ENCODE measurements around the gene VILL. TPM values are rescaled to one million over a fixed set of nuclear protein-coding genes. Genes with fewer than 3 reads are reported as not detected.

Gene VILL
- total and polyA plus RNA-seq, 4 donors: 0.88 to 3.5 (median 1.6) TPM

- no peaks in the 10 kb centered on the region for H3K4me1 ChIP-seq (ENCODE audit: control insufficient read depth in 4 of 4, insufficient read depth in 4 of 4, low read length in 3 of 4)
- H3K9ac ChIP-seq (ENCODE audit: low read depth in 1 of 2, low read length in 2 of 2): no peak overlapping the region
- WGBS: 86% methylated on average over 3 of the region's 3 CpGs
- H3K36me3 ChIP-seq (ENCODE audit: control insufficient read depth in 4 of 4, insufficient read depth in 3 of 4, low read depth in 1 of 4, low read length in 3 of 4): peaks cover 6 to 19% (median 14%) of the 10 kb centered on the region in 4 donors
- no peak overlapping the region for H3K4me3 ChIP-seq (ENCODE audit: low read depth in 1 of 3, low read length in 3 of 3)
- peaks cover 0 to 2% (median 0%) of the 10 kb centered on the region in 4 donors for H3K9me3 ChIP-seq (ENCODE audit: control insufficient read depth in 4 of 4, low read length in 3 of 4)
- no peak for DNase-seq (ENCODE audit: low spot score)
- TF ChIP-seq FOXA2 (IDR thresholded peaks at IDR 0.05) (no peak), FOXA1 (IDR thresholded peaks at IDR 0.05) (no peak), EGR1 (IDR thresholded peaks at IDR 0.05; ENCODE audit: low read depth in 2 of 2) (no peak), REST (IDR thresholded peaks at IDR 0.05) (no peak)
- TF ChIP-seq, protein P1, sequence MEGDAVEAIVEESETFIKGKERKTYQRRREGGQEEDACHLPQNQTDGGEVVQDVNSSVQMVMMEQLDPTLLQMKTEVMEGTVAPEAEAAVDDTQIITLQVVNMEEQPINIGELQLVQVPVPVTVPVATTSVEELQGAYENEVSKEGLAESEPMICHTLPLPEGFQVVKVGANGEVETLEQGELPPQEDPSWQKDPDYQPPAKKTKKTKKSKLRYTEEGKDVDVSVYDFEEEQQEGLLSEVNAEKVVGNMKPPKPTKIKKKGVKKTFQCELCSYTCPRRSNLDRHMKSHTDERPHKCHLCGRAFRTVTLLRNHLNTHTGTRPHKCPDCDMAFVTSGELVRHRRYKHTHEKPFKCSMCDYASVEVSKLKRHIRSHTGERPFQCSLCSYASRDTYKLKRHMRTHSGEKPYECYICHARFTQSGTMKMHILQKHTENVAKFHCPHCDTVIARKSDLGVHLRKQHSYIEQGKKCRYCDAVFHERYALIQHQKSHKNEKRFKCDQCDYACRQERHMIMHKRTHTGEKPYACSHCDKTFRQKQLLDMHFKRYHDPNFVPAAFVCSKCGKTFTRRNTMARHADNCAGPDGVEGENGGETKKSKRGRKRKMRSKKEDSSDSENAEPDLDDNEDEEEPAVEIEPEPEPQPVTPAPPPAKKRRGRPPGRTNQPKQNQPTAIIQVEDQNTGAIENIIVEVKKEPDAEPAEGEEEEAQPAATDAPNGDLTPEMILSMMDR (IDR thresholded peaks at IDR 0.05; ENCODE audit: low read depth, low read length, missing input control): no peak
- TF ChIP-seq, protein P2, sequence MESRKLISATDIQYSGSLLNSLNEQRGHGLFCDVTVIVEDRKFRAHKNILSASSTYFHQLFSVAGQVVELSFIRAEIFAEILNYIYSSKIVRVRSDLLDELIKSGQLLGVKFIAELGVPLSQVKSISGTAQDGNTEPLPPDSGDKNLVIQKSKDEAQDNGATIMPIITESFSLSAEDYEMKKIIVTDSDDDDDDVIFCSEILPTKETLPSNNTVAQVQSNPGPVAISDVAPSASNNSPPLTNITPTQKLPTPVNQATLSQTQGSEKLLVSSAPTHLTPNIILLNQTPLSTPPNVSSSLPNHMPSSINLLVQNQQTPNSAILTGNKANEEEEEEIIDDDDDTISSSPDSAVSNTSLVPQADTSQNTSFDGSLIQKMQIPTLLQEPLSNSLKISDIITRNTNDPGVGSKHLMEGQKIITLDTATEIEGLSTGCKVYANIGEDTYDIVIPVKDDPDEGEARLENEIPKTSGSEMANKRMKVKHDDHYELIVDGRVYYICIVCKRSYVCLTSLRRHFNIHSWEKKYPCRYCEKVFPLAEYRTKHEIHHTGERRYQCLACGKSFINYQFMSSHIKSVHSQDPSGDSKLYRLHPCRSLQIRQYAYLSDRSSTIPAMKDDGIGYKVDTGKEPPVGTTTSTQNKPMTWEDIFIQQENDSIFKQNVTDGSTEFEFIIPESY (IDR thresholded peaks at IDR 0.05): no peak
- TF ChIP-seq, protein P3, sequence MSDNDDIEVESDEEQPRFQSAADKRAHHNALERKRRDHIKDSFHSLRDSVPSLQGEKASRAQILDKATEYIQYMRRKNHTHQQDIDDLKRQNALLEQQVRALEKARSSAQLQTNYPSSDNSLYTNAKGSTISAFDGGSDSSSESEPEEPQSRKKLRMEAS (IDR thresholded peaks at IDR 0.05): no peak
- no peak overlapping the region for H3K27ac ChIP-seq (ENCODE audit: low read depth in 1 of 2, low read length in 2 of 2)
- H3K27me3 ChIP-seq (ENCODE audit: control insufficient read depth in 4 of 4, insufficient read depth in 4 of 4, low read length in 3 of 4): no peaks in the 10 kb centered on the region
Measured at GRCh38 chr3:38015984-38016383, 25.4 kb downstream of the VILL start.

- no peak overlapping the region for H3K27ac ChIP-seq (ENCODE audit: low read depth in 1 of 2, low read length in 2 of 2)
- H3K4me1 ChIP-seq (ENCODE audit: control insufficient read depth in 4 of 4, insufficient read depth in 4 of 4, low read length in 3 of 4): no peaks in the 10 kb centered on the region
- 97% methylated on average over 13 of the region's 13 CpGs for WGBS
- peaks cover 0 to 2% (median 0%) of the 10 kb centered on the region in 4 donors for H3K9me3 ChIP-seq (ENCODE audit: control insufficient read depth in 4 of 4, low read length in 3 of 4)
- H3K4me3 ChIP-seq (ENCODE audit: low read depth in 1 of 3, low read length in 3 of 3): no peak overlapping the region
- no peak for TF ChIP-seq TAF1 (conservative IDR thresholded peaks at IDR 0.05)
- TF ChIP-seq JUND (IDR thresholded peaks at IDR 0.05): no peak
- no peak for TF ChIP-seq GABPA (IDR thresholded peaks at IDR 0.05 in 1 of 2, conservative IDR thresholded peaks at IDR 0.05 in 1 of 2)
- TF ChIP-seq RAD21 (IDR thresholded peaks at IDR 0.05): no peak
- TF ChIP-seq SP1 (IDR thresholded peaks at IDR 0.05): no peak
- TF ChIP-seq NR2F2 (IDR thresholded peaks at IDR 0.05): no peak
- no peak for DNase-seq (ENCODE audit: low spot score)
- H3K27me3 ChIP-seq (ENCODE audit: control insufficient read depth in 4 of 4, insufficient read depth in 4 of 4, low read length in 3 of 4): no peaks in the 10 kb centered on the region
- no peak overlapping the region for H3K9ac ChIP-seq (ENCODE audit: low read depth in 1 of 2, low read length in 2 of 2)
- H3K36me3 ChIP-seq (ENCODE audit: control insufficient read depth in 4 of 4, insufficient read depth in 3 of 4, low read depth in 1 of 4, low read length in 3 of 4): peaks cover 4 to 19% (median 13%) of the 10 kb centered on the region in 4 donors
Measured at GRCh38 chr3:38016410-38016809, 25.8 kb downstream of the VILL start.

Data from liver (tissue), 9 donors.